Measurements from ENCODE around the gene HTRA2.
"Not testable (repeated sequence)": the region's sequence is repeated elsewhere in the genome, so short reads cannot be mapped to it uniquely, and the experiment has no call there.

HTRA2 gene

GRCh38 chr2:74529357-74530238 is at the start of gene HTRA2, which contains the start of gene AUP1:
Gene HTRA2 (plus strand): TSS chr2:74529933. CDS start chr2:74530007, 74 bp downstream.
Gene AUP1 (minus strand): TSS chr2:74529706. CDS start chr2:74529629, 77 bp downstream.
- peak; percentile 97 for DNase-seq

GRCh38 chr2:74481431-74481830 is 48.3 kb upstream of the HTRA2 start:
- DNase-seq: no peak

- no peak for DNase-seq
Measured at GRCh38 chr2:74481961-74482800, 47.6 kb upstream of the HTRA2 start.

- peak; percentile 89 for DNase-seq
Measured at GRCh38 chr2:74482801-74483674, 46.7 kb upstream of the HTRA2 start, which contains the start of the genes CCDC142 and TTC31. Gene CCDC142 (minus strand): TSS chr2:74482998. CDS start chr2:74482837, 161 bp downstream. Gene TTC31 (plus strand): TSS chr2:74483081. CDS start chr2:74483096, 15 bp downstream.

- DNase-seq: not testable (repeated sequence)
Measured at GRCh38 chr2:74483675-74484164, 46.0 kb upstream of the HTRA2 start.

GRCh38 chr2:74486141-74486540 is 43.6 kb upstream of the HTRA2 start:
- no peak for DNase-seq

GRCh38 chr2:74488643-74489481 is 40.9 kb upstream of the HTRA2 start:
- no peak for DNase-seq

GRCh38 chr2:74489906-74490305 is 39.8 kb upstream of the HTRA2 start:
- no peak for DNase-seq

GRCh38 chr2:74491648-74492544 is 37.8 kb upstream of the HTRA2 start:
- DNase-seq: no peak

GRCh38 chr2:74493546-74493945 is 36.2 kb upstream of the HTRA2 start:
- no peak for DNase-seq

GRCh38 chr2:74495440-74495839 is 34.3 kb upstream of the HTRA2 start:
- DNase-seq: no peak

- no peak for DNase-seq
Measured at GRCh38 chr2:74496997-74497776, 32.5 kb upstream of the HTRA2 start.

- DNase-seq: no peak
Measured at GRCh38 chr2:74497777-74498499, 31.8 kb upstream of the HTRA2 start.

GRCh38 chr2:74498500-74499266 is 31.1 kb upstream of the HTRA2 start:
- no peak for DNase-seq

- no peak for DNase-seq
Measured at GRCh38 chr2:74499267-74499939, 30.3 kb upstream of the HTRA2 start, which contains the start of gene LBX2. Gene LBX2 (minus strand): TSS chr2:74499603. CDS start chr2:74499537, 66 bp downstream.

GRCh38 chr2:74499940-74500577 is 29.7 kb upstream of the HTRA2 start:
- DNase-seq: no peak

- DNase-seq: no peak
Measured at GRCh38 chr2:74500578-74500946, 29.2 kb upstream of the HTRA2 start.
